Left colon (tissue), 2 donors: ENCODE measurements around the gene TRAIP. TPM values are rescaled to one million over a fixed set of nuclear protein-coding genes. Genes with fewer than 3 reads are reported as not detected.
"Not testable (repeated sequence)": the region's sequence is repeated elsewhere in the genome, so short reads cannot be mapped to it uniquely, and the experiment has no call there.

Source experiments
- ATAC-seq: fragments of 200-7000 bp; cut with Tn5 transposase; one replicate; pipeline ENCODE4 v1.9.1; 2020; ENCODE audit warnings: mild to moderate bottlenecking, moderate library complexity
- DNase-seq, 2 donors: peaks; one replicate each; pipeline ENCODE4 v3.0.0-alpha.2; 2020
- intact Hi-C, 2 donors: fragments of 100-400 bp; cut with DNase I in 1 of 2; cut with micrococcal nuclease in 1 of 2; formaldehyde crosslinking; loops; one replicate each; pipeline versions ENCODE4 v1.11.2 to v1.14.0; 2022; cut with DNase I, micrococcal nuclease
- microRNA-seq, 2 donors: library from miRNA; unstranded; fragments of <30 nt; microRNA quantifications; one replicate each; pipeline versions ENCODE4 v1.1.0 to v1.2.0, GENCODE V29; 2020
- total RNA-seq, 2 donors: library from RNA; stranded (reverse); fragmentation: NEBNext Ultra II Directional; extraction: Animal tissue kit (Norgen Biotek cat#: 25700); gene quantifications; one replicate each; pipeline ENCODE4 v1.2.1, GENCODE V29; 2021
- donor health status: DM: no; HTN: no; CAD: no.
- donor health status: DM: yes; HTN: yes; CAD: no.

TRAIP gene
- total RNA-seq, 2 donors from 2014 or later, result 3.2 to 5.3 TPM

DNA sequence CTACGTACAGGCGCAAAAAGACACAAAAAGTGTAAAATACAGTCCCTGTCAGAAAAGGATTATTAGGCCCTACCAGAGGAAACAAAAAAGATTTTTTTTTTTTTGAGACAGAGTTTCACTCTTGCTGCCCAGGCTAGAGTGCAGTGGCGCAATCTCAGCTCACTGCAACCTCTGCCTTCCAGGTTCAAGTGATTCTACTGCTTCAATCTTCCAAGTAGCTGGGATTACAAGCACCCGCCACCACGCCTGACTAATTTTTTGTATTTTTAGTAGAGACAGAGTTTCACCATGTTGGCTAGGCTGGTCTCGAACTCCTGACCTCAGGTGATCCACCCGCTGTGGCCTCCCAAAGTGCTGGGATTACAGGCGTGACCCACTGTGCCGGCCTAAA, 75.4 kb downstream of the TRAIP start:
- DNase-seq, intact Hi-C loops, ATAC-seq: not testable (repeated sequence)

DNA sequence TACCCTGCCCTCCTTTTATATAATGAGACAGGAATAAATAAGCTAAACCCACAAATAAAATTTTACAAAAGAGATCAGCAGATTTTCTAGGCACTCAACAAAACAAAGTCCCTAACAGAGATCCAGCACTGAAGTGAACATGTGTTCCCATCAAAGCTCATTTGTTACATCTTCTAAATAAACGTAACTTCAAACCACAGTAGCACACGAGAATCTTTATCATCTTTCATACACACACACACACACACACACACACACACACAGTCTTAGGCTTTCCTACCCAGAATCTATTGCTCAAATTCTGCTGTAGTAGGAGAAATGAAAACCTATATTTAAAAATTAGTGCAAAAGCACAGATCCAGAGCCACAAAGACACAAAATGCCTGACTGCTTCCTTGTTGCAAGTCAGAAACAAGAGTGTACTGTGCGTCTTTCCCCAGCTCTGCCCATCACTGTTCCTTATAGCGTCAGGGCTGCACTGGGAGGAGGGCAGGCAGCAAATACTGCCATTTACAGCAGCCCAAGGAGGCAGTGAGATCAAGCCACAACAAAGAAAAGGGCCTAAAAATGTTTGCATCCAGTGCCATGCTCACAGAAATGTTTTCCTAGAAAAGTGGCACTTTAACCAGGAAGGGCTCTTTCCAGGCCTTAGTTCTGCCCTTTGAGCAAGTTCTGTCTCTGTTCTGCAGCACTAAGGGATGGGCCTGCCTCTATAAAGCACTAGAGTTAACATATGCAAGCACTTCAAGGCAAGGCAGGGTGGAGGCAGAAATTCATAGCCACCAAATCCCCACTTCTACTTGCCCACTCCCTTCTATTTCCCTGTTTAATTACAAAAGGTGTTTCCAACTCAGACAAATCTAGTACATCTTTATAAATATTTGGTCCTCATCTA, 76.0 kb downstream of the TRAIP start:
- no peak for DNase-seq
- ATAC-seq, result peak; percentile 86
- intact Hi-C loops, result no loop called here

DNA sequence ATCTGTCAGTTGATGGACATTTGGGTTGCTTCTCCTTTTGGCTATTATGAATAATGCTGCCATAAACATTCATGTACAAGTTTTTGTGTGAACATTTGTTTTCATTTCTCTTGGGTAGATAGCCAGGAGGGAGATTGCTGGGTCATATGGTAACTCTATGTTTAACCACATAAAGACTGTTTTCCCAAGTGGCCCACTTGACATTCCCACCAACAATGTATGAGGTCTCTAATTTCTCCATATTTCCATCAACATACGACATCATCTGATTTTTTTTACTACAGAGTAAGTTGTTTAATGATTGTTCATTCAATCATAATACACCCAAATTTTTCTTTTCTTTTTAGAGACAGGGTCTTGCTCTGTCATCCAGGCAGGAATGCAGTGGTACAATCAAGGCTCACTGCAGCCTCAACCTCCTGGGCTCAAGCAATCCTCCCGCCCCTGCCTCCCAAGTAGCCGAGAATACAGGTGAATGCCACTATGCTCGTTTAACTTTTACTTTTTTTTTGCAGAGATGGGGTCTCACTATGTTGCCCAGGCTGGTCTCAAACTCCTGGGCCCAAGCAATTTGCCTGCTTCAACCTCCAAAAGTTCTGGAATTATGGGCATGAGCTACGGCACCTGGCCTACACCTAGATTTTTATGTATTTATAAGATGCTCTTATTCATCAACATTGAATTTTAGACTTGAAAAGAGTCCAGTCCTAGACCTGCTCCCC, 76.8 kb downstream of the TRAIP start:
- no peak for DNase-seq
- ATAC-seq, result no peak
- intact Hi-C loops, result no loop called here

Small RNAs within 50 kb of the gene (microRNA-seq; reads per million reads assigned to microRNA genes)
- 1.1 to 1.4 reads per million in 2 donors for gene MIR5193

Other genes with a start within 250 kb of the TRAIP start
- 100 to 1,000 TPM; 153 to 182 TPM for gene APEH, start 182.2 kb downstream of the TRAIP start, total RNA-seq
- gene MST1, start 167.1 kb downstream of the TRAIP start, total RNA-seq, result 10 to 100 TPM; 22.1 to 28.2 TPM
- 10 to 100 TPM; 40.3 to 44.0 TPM for gene RNF123, start 167.0 kb downstream of the TRAIP start, total RNA-seq
- gene AMIGO3, start 136.9 kb downstream of the TRAIP start, total RNA-seq, result not detected
- gene GMPPB, start 132.6 kb downstream of the TRAIP start, total RNA-seq, result 10 to 100 TPM; 54.2 to 78.4 TPM
- 10 to 100 TPM; 29.2 to 36.9 TPM for gene IP6K1, start 70.0 kb downstream of the TRAIP start, total RNA-seq
- gene CDHR4, start 56.7 kb downstream of the TRAIP start, total RNA-seq, result under 1 TPM in 1 of 2 donors, not detected in 1; 0.20 TPM
- gene INKA1, start 53.3 kb downstream of the TRAIP start, total RNA-seq, result 1 to 10 TPM in 1 of 2 donors, under 1 TPM in 1; 0.27 to 2.0 TPM
- gene UBA7, start 42.6 kb downstream of the TRAIP start, total RNA-seq, result 100 to 1,000 TPM in 1 of 2 donors, 10 to 100 TPM in 1; 71.6 to 102 TPM
- gene CAMKV, start 13.3 kb upstream of the TRAIP start, total RNA-seq, result under 1 TPM; 0.12 to 0.34 TPM
- gene MST1R, start 47.3 kb upstream of the TRAIP start, total RNA-seq, result 100 to 1,000 TPM; 124 to 145 TPM
- 1 to 10 TPM; 9.4 TPM for gene MON1A, start 73.2 kb upstream of the TRAIP start, total RNA-seq
- 10 to 100 TPM; 63.7 to 76.6 TPM for gene RBM6, start 83.6 kb upstream of the TRAIP start, total RNA-seq
- gene RBM5, start 232.4 kb upstream of the TRAIP start, total RNA-seq, result 100 to 1,000 TPM; 124 to 135 TPM